Mesodermal cell (in vitro differentiated cells): Measurements from ENCODE around the gene IRF2BP2.

Experiments
- H3K27ac ChIP-seq: 2 replicates; pipeline ENCODE4 v1.7.0; 2013; ENCODE audit warnings: mild to moderate bottlenecking, low read depth, low read length, moderate library complexity; ENCODE audit not compliant: severe bottlenecking
- H3K36me3 ChIP-seq: 2 replicates; pipeline ENCODE4 v1.7.1; 2013; ENCODE audit warnings: mild to moderate bottlenecking, low read length, moderate library complexity; ENCODE audit not compliant: control insufficient read depth, insufficient read depth
- H3K4me1 ChIP-seq: one replicate; pipeline ENCODE4 v1.7.1; 2013; ENCODE audit warnings: mild to moderate bottlenecking, low read length; ENCODE audit not compliant: insufficient read depth, control insufficient read depth, poor library complexity, severe bottlenecking
- H3K4me3 ChIP-seq: 2 replicates; pipeline ENCODE4 v1.7.0; 2013; ENCODE audit warnings: low read length, control low read depth, mild to moderate bottlenecking; ENCODE audit not compliant: insufficient read depth, poor library complexity, severe bottlenecking; ENCODE audit errors: extremely low read depth
- H3K9me3 ChIP-seq: 2 replicates; pipeline ENCODE4 v1.7.1; 2013; ENCODE audit warnings: mild to moderate bottlenecking, low read length, moderate library complexity; ENCODE audit not compliant: control insufficient read depth
- WGBS, 2 experiments: methylation state at CpG; one replicate each; pipeline ENCODE4 v1.1.5; 2013; ENCODE audit warnings: missing lambda C conversion rate in 2 of 2; ENCODE audit not compliant: insufficient coverage in 2 of 2; 5-methylcytosine and 5-hydroxymethylcytosine counted together

IRF2BP2 gene

DNA sequence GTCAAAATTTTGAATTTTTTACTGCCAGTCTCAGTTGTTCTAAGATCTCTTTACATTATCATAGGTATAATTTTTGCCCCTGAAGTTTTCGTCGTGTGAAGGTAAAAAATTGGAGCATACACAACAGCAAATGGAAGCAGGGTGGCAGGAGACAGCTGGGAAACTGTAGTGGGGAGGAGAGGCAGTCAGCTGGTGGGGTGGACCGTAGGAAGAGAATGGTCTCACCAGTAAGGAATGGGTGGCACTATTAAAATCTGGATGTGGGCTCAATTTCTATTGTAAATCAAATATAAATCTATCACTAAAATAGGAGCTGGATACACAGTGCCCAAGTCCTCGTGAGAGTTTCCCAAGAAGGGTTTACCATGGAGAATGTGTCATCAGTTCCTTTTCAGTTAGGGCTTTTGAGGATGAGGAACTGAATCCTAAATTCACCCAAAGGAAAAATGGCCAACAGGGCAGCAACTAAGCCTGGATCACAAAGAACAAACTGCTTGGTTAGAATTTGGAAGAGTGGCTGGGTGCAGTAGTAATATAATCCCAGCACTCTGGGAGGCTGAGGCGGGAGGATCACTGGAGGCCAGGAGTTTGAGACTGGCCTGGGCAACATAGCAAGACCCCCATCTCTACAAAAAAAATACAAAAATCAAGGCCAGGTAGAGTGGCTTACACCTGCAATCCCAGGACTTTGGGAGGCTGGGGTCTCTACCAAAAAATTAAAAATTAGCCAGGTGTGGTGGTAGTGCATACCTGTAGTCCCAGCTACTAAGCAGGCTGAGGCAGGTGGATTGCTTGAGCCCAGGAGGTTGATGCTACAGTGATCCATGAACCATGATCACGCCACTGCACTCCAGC lies 10.5 kb upstream of the IRF2BP2 start:
- peaks cover 50% of the 10 kb centered on the region for H3K4me1 ChIP-seq
- no peaks in the 10 kb centered on the region for H3K9me3 ChIP-seq
- whole genome bisulfite sequencing, 2 experiments: 89 to 100% methylated on average over 2 to 3 of the region's 6 CpGs
- no peaks in the 10 kb centered on the region for H3K36me3 ChIP-seq
- no peak overlapping the region for H3K27ac ChIP-seq
- no peak overlapping the region for H3K4me3 ChIP-seq

DNA sequence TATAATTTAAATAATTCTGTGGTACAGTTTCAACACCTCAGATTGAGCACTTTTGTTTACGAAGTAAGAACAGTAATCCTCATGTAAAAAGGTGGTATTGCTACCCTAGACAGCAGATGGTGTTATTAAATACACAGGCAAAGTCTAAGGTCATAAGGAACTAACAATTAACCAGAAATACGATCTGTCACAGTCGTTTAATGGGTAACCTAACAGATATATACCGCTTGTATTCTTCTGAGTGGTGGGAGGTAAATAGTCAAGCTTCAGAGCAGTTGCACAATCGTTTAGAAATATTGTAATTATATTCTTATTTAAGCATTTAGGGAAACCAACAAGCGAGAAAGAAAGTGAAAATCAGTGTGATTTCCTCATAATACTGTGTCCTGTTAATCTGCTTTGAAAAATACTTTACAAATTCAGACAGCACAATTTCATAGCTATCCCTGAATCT lies 9.8 kb upstream of the IRF2BP2 start:
- H3K27ac ChIP-seq: peak overlapping the region; percentile 97
- H3K4me1 ChIP-seq: peaks cover 48% of the 10 kb centered on the region
- H3K4me3 ChIP-seq: no peak overlapping the region
- H3K36me3 ChIP-seq: no peaks in the 10 kb centered on the region
- no peaks in the 10 kb centered on the region for H3K9me3 ChIP-seq
- 100% methylated on average over 2 of the region's 6 CpGs; no CpG with 5 or more reads in 1 of the 2 experiments for WGBS, 2 experiments

DNA sequence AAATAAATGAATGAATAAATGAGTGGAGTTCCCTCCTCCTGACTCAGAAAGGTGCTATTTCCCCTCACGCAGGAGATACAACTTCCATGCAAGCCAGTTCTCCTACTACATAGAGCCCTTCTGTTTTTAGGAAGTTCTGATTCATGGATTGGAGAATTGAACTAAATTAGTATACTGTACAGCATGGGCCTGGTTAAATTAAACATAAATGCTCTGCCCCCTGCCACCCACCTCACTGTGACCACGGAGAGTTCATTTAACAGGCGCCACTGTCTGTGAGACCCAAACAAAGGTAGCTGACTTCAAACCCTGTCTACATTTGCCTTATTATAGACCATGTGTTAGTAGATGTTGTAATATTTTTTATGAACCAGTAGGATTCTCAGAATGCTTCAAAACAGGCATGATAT lies 9.1 kb upstream of the IRF2BP2 start:
- H3K4me3 ChIP-seq: no peak overlapping the region
- no peaks in the 10 kb centered on the region for H3K36me3 ChIP-seq
- H3K4me1 ChIP-seq: peaks cover 49% of the 10 kb centered on the region
- H3K9me3 ChIP-seq: no peaks in the 10 kb centered on the region
- WGBS, 2 experiments: 13% methylated on average over 1 of the region's 3 CpGs; no CpG with 5 or more reads in 1 of the 2 experiments
- H3K27ac ChIP-seq: peak overlapping the region; percentile 97

DNA sequence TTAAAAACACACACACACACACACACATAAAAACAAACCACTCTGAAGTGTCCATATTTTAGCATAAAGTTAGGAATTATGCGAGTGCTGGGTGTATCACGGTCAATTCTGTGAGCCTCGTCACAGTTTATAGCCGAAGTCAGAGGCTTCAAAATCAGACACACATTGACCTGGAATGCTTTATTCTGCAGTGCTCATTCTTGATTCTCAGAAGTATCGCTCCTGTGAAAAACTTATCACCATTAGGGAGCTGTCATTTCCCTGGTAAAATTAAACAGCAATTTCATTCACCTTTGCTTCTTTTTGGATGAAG lies 8.7 kb upstream of the IRF2BP2 start:
- Histone ChIP-seq H3K4me1 (peaks cover 52% of the 10 kb centered on the region), H3K9me3 (no peaks in the 10 kb centered on the region), H3K27ac (peak overlapping the region; percentile 97), H3K4me3 (no peak overlapping the region), H3K36me3 (no peaks in the 10 kb centered on the region)
- WGBS, 2 experiments: 77 to 87% methylated on average over 4 to 5 of the region's 5 CpGs

DNA sequence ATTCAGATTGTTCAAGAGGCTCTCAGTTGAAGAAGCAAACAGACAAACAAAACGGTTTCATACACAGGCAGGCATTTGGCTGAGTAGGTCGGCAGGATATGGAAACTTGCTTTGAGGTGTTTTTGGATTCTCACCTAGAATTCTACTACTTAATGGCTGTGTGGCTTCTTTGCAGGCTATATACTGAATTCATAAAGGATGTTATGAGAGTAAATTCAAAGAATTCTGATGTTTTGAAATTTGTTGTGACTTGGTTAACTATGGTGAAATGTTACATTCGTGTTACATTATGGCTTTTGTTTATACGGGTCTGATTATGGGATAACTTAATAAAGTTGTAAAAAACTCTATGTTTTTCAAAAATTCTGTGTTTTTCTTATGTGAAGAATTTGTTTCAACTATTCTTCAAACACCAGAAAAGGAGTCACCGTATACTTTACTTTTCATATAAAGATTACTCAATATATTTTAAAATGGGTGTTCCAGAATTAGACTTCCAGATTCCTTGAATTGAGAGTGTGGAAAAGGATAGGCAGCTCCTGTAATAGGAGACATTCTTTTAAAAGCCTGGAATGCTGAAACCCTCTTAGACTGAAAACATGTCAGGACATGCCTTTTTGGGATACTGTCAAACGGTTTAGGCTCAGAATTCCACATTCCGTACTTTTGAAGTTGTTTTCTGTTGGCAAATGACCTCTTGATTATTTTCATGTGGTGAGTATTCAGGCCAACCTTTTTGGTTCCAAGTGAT lies 8.2 kb upstream of the IRF2BP2 start:
- H3K4me3 ChIP-seq: no peak overlapping the region
- 50 to 78% methylated on average over 3 of the region's 7 CpGs for WGBS, 2 experiments
- peak overlapping the region; percentile 97 for H3K27ac ChIP-seq
- H3K36me3 ChIP-seq: no peaks in the 10 kb centered on the region
- H3K4me1 ChIP-seq: peaks cover 58% of the 10 kb centered on the region
- H3K9me3 ChIP-seq: no peaks in the 10 kb centered on the region

DNA sequence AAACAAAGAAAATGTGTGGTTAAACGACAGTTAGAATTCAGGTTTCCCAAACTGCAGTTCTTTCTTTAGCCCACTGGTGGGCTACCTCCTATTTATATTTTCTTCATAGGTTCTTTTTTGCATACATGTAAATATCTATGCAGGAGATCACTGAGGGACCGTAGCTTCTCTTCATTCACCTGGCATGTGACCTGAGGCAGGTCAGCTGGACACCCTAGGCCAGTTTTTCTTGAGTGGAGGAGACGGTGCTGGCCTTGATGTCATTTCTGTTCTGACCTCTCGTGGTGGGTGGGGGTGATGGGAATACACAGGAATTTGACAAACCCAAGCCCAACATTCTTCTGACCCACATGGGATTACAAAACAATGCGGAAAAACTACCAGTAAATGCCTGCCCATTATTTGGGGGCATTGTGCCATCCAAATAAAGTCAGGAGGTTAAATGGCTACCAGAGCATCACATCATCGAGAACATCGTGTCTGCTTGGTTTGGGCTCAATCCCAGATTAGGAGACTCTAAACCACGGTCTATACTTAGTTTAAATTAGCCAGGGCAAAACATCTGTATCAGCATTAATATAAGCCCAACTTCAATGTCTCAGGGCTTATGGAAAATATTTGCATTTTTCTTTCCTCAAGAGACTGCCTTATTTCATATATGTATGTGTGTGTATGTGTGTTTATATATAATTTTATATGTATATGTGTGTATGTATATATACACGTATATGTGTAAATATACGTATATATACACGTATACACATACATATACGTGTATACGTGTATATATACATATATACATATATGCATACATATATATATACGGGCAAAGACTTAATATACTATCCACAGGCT lies 7.4 kb upstream of the IRF2BP2 start:
- Histone ChIP-seq H3K9me3 (no peaks in the 10 kb centered on the region), H3K4me1 (peaks cover 66% of the 10 kb centered on the region), H3K27ac (peak overlapping the region; percentile 97), H3K4me3 (no peak overlapping the region), H3K36me3 (no peaks in the 10 kb centered on the region)
- WGBS, 2 experiments: 85 to 91% methylated on average over 4 to 6 of the region's 14 CpGs

DNA sequence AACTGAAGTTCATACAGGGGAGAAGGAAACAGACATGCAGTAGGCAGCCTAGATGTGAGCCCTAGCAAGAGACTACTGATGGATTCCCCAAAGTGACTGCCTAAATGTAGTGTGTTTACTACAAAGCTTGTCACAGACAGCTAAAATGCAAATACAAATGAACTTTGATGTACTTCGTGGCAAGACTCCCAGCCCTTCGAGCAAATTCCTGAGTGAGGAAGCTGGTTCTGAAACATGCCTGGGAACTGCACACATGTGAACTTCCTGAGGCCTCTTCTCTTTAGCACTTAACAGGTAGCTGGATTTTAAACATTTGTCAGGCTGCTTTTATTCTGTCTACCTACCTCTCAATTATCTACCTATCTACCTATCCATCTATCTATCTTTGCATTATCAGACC lies 6.7 kb upstream of the IRF2BP2 start:
- Histone ChIP-seq H3K4me3 (no peak overlapping the region), H3K36me3 (no peaks in the 10 kb centered on the region), H3K4me1 (peaks cover 69% of the 10 kb centered on the region), H3K27ac (peak overlapping the region; percentile 58), H3K9me3 (no peaks in the 10 kb centered on the region)
- WGBS, 2 experiments: 29 to 36% methylated on average over 2 of the region's 2 CpGs

DNA sequence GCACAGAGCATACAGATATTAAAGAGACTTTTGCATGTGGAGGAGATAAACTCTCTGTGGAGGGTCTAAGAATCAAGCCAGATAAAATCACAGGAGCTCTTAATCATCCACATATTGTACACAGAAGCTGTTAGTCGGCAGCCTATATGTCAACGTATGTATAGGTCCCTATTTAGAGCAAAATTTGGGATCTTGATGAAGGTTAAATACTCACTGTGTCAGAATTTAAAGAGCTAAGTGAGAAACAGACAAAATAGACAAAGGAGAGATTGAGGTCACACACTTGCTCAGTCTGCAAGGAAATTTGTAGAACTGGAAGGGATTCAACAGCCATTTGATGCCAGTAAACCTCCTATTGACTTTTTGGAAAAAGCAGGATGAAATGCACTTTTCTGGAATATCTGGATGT lies 4.1 kb upstream of the IRF2BP2 start:
- Histone ChIP-seq H3K9me3 (no peaks in the 10 kb centered on the region), H3K36me3 (no peaks in the 10 kb centered on the region), H3K4me1 (peaks cover 61% of the 10 kb centered on the region), H3K27ac (no peak overlapping the region), H3K4me3 (no peak overlapping the region)
- WGBS, 2 experiments: no CpG with 5 or more reads among the region's 2 CpGs

DNA sequence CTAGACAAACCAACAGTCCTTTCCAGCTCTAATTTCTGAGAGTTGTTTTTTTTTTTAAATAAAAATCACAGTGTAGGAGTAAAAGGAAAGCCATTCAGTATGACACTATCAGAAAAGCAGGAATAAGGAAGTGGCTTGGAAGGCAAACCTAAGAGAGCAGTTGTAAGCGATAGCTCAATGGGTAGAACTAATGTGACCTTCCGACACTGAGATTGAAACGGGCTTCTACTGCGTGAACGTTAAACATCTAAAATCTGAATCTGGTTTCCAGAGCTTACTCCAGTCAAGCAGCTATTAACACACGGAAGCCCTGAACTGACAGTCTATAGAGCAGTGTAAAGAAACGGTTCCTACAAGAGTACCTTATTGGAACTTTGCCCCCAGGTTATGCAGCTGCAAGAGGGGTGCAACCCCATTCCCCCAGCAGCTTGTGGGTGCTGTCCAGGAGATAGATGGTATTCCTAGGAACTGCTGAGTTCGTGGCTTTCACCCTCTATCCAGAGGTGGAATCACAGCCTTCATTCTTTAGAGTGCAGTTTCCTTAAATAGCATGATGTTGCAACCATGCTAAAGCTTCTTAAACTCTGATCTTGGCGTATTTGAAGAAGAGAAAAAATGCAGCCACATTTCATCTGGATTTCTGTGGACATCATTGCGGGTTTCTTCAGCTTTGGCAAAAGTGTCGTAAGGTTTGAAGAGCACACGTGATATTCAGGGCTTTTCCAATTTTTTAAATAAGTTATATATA lies 3.3 kb upstream of the IRF2BP2 start:
- H3K9me3 ChIP-seq: no peaks in the 10 kb centered on the region
- peaks cover 2% of the 10 kb centered on the region for H3K36me3 ChIP-seq
- H3K27ac ChIP-seq: peak overlapping the region; percentile 96
- H3K4me1 ChIP-seq: peaks cover 54% of the 10 kb centered on the region
- 81 to 91% methylated on average over 9 of the region's 12 CpGs for WGBS, 2 experiments
- H3K4me3 ChIP-seq: no peak overlapping the region
